Gastrocnemius medialis (tissue), 4 donors: Measurements from ENCODE around the gene GPR158. TPM values are rescaled to one million over a fixed set of nuclear protein-coding genes. Genes with fewer than 3 reads are reported as not detected.

Source experiments
- ATAC-seq, 2 donors: fragments of 150-250 bp; one replicate each; pipeline ENCODE4 v1.9.1; 2016
- DNase-seq, 2 donors: peaks; one replicate each; pipeline ENCODE4 v3.0.0-alpha.2; 2019
- H3K27ac ChIP-seq, 4 donors: fragments of 200-600 bp; sonication (generic); 1 replicate in 1 of 4; 2 replicates in 3 of 4; pipeline ENCODE4 v1.5.1; 2016 to 2018; ENCODE audit warnings: mild to moderate bottlenecking in 2 of 4, moderate library complexity in 1 of 4
- H3K27me3 ChIP-seq, 3 donors: fragments of 200-600 bp; sonication (generic) in 2 of 3; 1 replicate in 1 of 3; 2 replicates in 2 of 3; pipeline versions ENCODE4 v1.5.1 to v1.6.0; 2016 to 2019; ENCODE audit warnings: mild to moderate bottlenecking in 1 of 3, moderate library complexity in 1 of 3
- H3K36me3 ChIP-seq, 2 donors: fragments of 200-600 bp; sonication (generic) in 1 of 2; one replicate each; pipeline ENCODE4 v1.5.1; 2017 to 2018
- H3K4me1 ChIP-seq, 2 donors: fragments of 200-600 bp; sonication (generic) in 1 of 2; one replicate each; pipeline ENCODE4 v1.5.1; 2016 to 2017; ENCODE audit warnings: mild to moderate bottlenecking in 2 of 2
- H3K4me3 ChIP-seq, 4 donors: fragments of 200-600 bp; sonication (generic) in 3 of 4; 1 replicate in 1 of 4; 2 replicates in 3 of 4; pipeline ENCODE4 v1.5.1; 2016 to 2019; ENCODE audit warnings: mild to moderate bottlenecking in 2 of 4
- H3K9me3 ChIP-seq, 3 donors: fragments of 200-600 bp; sonication (generic) in 2 of 3; 1 replicate in 1 of 3; 2 replicates in 2 of 3; pipeline ENCODE4 v1.5.1; 2016 to 2019
- POLR2A ChIP-seq, 2 donors: fragments of 450-650 bp; IDR thresholded peaks; one replicate each; pipeline ENCODE4 v1.6.1; 2017; ENCODE audit warnings: antibody characterized with exemption in 2 of 2, mild to moderate bottlenecking in 2 of 2, moderate library complexity in 2 of 2
- in situ Hi-C, 4 donors: fragments of 200-750 bp; cut with MboI; loops; one replicate each; pipeline versions ENCODE4 v1.15.0 to v1.8.0; 2017; ENCODE audit warnings: low sequenced_read_pairs in 4 of 4
- intact Hi-C: fragments of 100-400 bp; cut with DNase I; formaldehyde crosslinking; loops from one replicate; pipeline ENCODE4 v1.15.1; 2023; ENCODE audit warnings: low total_unique reads
- total RNA-seq, 4 donors: library from RNA; depleted of rRNA; stranded (reverse); fragments of >200 nt; gene quantifications; one replicate each; pipeline versions ENCODE4 v1.1.0 to v1.2.3, GENCODE V29; 2016
- TF ChIP-seq, protein P1 (sequence below), 5 experiments: fragments of 450-650 bp in 3 of 5; fragments of 200-600 bp in 2 of 5; sonication (generic) in 2 of 5; IDR thresholded peaks in 4 of 5; conservative IDR thresholded peaks in 1 of 5; 1 replicate in 4 of 5; 2 replicates in 1 of 5; pipeline ENCODE4 v1.5.1; 2016 to 2019; ENCODE audit warnings: antibody characterized with exemption in 5 of 5, mild to moderate bottlenecking in 3 of 5, moderate library complexity in 3 of 5

Gene GPR158
- total RNA-seq, 4 donors from 2014 or later, result 0.04 TPM; not detected in 3

GRCh38 chr10:25177093-25177753 is 2.4 kb downstream of the GPR158 start:
- in situ Hi-C loops (no loop called here), intact Hi-C loops (no loop called here)
- Histone ChIP-seq H3K9me3 (no peaks in the 10 kb centered on the region), H3K27me3 (peaks cover 37 to 57% (median 43%) of the 10 kb centered on the region in 3 donors), H3K4me1 (no peaks in the 10 kb centered on the region), H3K4me3 (no peak overlapping the region), H3K27ac (no peak overlapping the region), H3K36me3 (no peaks in the 10 kb centered on the region)
- no peak for ATAC-seq
- TF ChIP-seq POLR2A (IDR thresholded peaks at IDR 0.05), result no peak
- TF ChIP-seq, protein P1, sequence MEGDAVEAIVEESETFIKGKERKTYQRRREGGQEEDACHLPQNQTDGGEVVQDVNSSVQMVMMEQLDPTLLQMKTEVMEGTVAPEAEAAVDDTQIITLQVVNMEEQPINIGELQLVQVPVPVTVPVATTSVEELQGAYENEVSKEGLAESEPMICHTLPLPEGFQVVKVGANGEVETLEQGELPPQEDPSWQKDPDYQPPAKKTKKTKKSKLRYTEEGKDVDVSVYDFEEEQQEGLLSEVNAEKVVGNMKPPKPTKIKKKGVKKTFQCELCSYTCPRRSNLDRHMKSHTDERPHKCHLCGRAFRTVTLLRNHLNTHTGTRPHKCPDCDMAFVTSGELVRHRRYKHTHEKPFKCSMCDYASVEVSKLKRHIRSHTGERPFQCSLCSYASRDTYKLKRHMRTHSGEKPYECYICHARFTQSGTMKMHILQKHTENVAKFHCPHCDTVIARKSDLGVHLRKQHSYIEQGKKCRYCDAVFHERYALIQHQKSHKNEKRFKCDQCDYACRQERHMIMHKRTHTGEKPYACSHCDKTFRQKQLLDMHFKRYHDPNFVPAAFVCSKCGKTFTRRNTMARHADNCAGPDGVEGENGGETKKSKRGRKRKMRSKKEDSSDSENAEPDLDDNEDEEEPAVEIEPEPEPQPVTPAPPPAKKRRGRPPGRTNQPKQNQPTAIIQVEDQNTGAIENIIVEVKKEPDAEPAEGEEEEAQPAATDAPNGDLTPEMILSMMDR (IDR thresholded peaks at IDR 0.05 in 4 of 5, conservative IDR thresholded peaks at IDR 0.05 in 1 of 5), result no peak
- no peak for DNase-seq

GRCh38 chr10:25177754-25178135 is 2.9 kb downstream of the GPR158 start:
- Histone ChIP-seq H3K36me3 (no peaks in the 10 kb centered on the region), H3K27me3 (peaks cover 37 to 52% (median 40%) of the 10 kb centered on the region in 3 donors), H3K4me3 (no peak overlapping the region), H3K4me1 (no peaks in the 10 kb centered on the region), H3K9me3 (no peaks in the 10 kb centered on the region), H3K27ac (no peak overlapping the region)
- intact Hi-C loops, result no loop called here
- TF ChIP-seq, protein P1 (IDR thresholded peaks at IDR 0.05 in 4 of 5, conservative IDR thresholded peaks at IDR 0.05 in 1 of 5), result no peak
- no peak for TF ChIP-seq POLR2A (IDR thresholded peaks at IDR 0.05)
- in situ Hi-C loops, result no loop called here
- ATAC-seq (no peak), DNase-seq (no peak)

GRCh38 chr10:25178411-25178810 is 3.6 kb downstream of the GPR158 start:
- in situ Hi-C loops, result no loop called here
- no peak for ATAC-seq

GRCh38 chr10:25180801-25181200 is 6.0 kb downstream of the GPR158 start:
- ATAC-seq, result no peak
- intact Hi-C loops, result no loop called here

More at GRCh38 chr10:25178411-25178810, 3.6 kb downstream of the GPR158 start:
- H3K4me3 ChIP-seq, result no peak overlapping the region
- TF ChIP-seq POLR2A (IDR thresholded peaks at IDR 0.05), result no peak
- TF ChIP-seq, protein P1 (IDR thresholded peaks at IDR 0.05 in 4 of 5, conservative IDR thresholded peaks at IDR 0.05 in 1 of 5), result no peak
- DNase-seq, result no peak
- H3K36me3 ChIP-seq, result no peaks in the 10 kb centered on the region
- H3K27ac ChIP-seq, result no peak overlapping the region
- H3K27me3 ChIP-seq, result peaks cover 37 to 47% (median 40%) of the 10 kb centered on the region in 3 donors
- no peaks in the 10 kb centered on the region for H3K4me1 ChIP-seq
- H3K9me3 ChIP-seq, result no peaks in the 10 kb centered on the region
- intact Hi-C loops, result no loop called here

More at GRCh38 chr10:25180801-25181200, 6.0 kb downstream of the GPR158 start:
- in situ Hi-C loops, result no loop called here
- DNase-seq, result no peak
- H3K9me3 ChIP-seq, result no peaks in the 10 kb centered on the region
- no peaks in the 10 kb centered on the region for H3K4me1 ChIP-seq
- H3K27me3 ChIP-seq, result peaks cover 26 to 28% (median 27%) of the 10 kb centered on the region in 3 donors
- H3K36me3 ChIP-seq, result no peaks in the 10 kb centered on the region
- TF ChIP-seq POLR2A (IDR thresholded peaks at IDR 0.05), result no peak
- TF ChIP-seq, protein P1 (IDR thresholded peaks at IDR 0.05 in 4 of 5, conservative IDR thresholded peaks at IDR 0.05 in 1 of 5), result no peak
- H3K27ac ChIP-seq, result no peak overlapping the region
- no peak overlapping the region for H3K4me3 ChIP-seq
